ENCODE data around the gene DSCAML1. TPM values are rescaled to one million over a fixed set of nuclear protein-coding genes. Genes with fewer than 3 reads are reported as not detected.

Gene DSCAML1
- polyA plus RNA-seq, 3 donors, result 0.13 to 0.46 (median 0.34) TPM

DNA sequence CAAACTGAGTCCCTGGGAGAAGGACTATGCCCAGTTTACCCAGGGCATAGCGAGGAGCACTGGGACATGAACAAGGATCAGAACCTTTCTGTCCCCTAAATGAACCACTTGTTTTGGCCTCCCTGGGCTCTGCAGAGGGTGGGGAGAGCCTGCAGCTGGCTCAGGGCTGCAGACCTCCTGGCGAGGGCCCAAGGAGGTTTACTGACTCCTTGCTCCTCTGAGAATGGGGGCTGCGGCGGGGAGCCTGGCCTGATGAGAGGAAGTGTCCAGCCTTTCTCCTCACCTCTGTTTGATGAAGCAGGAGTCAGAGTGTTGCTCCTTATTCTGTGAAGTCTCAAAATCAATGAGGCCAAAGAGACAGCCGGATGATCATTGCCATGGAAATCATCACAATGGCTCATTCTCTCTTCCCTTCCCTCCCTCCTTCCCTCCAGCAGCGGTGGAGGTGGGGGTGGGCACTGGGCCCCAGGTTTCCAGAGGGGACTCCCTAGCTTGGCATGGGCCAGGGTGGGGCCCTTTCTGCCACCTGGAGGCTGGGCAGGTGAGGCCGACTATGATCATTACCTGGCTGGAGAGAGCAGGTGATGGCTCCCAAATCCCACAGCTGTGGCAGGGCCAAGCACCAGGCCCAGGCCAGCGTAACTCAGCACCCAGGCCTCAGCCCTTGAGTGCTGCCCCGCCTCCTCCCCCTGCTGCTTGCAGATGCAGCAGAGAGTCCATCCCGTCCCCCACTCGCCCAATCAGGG is 299.6 kb downstream of the DSCAML1 start:
- no peak overlapping the region for H3K27ac ChIP-seq (ENCODE audit: low read depth, low read length)
- WGBS, 3 donors, result 93 to 95% (median 95%) methylated on average over 11 of the region's 11 CpGs

DNA sequence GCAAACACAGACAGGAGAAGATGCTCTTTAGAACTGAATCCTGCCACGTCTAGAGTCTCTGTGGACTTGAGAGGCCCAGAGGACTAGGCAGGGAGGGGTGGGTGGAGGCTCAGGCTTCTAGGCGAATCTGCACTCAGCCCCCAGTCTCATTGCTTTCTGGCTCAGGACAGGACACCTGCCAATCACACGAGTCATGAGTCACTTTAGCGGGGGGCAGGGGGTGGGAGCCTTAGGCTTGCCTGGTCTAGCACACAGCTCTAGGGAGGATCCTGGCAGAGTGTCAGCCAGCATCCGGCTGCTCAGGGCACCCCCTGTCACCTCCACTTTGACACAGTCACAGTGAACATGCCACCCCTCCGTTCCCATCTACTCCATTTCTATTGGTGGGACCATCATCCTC is 301.7 kb downstream of the DSCAML1 start:
- no peak overlapping the region for H3K27ac ChIP-seq (ENCODE audit: low read depth, low read length)
- WGBS, 3 donors, result 81 to 88% (median 84%) methylated on average over 6 of the region's 6 CpGs

DNA sequence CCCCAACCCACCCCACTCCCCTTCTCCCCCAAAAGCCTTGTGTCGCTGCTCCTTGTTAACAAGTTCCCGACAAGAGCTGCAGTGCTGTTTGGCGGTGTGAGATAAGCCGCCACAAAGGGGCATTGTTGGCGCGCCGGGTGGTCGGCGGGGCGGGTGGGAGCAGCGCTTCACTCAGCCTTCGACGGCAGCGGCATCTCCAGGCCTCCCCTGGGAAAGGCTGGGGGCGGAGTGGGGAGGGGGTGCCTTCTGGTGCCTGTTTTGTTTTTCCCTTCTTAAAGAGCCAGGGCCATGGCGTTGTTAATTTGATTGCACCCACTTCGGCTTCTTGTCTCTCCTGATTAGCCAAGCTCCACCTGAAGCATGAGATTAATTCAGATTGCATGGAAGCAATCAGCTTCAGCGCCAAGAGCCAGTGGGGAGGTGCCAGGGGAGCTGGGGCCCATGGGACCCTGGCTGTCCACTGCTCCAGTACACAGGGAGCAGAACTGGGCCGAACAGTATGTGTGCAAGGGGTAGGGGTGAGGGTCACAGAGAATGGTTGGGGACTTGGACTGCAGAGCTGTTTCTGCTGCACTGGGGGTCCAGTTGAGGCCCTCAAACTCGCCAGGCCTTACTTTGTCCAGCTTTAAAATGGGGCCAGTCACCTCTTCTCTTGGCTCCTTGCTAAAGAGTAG is 304.3 kb downstream of the DSCAML1 start:
- 35 to 50% (median 36%) methylated on average over 20 of the region's 20 CpGs for WGBS, 3 donors
- H3K27ac ChIP-seq (ENCODE audit: low read depth, low read length), result no peak overlapping the region

DNA sequence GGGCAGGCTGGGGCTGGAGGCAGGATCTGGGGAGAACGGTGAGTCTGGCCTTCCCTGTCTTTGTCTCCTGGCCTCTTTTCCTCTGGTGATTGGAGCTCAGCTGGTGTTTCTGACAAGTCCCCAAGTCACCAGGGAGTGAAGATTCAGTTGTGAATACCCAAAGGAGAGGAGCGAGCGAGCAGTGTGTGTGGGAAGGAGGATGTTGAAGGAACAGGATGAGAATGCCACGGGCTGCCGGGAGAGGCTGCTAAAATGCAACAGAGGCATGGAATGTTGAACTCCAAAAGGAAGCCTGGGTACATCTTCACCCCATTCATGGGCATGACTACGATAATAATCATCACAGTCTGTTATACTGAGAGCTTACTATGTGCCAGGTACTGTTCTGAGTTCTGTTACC is 306.1 kb downstream of the DSCAML1 start:
- 58 to 89% (median 68%) methylated on average over 6 of the region's 6 CpGs for WGBS, 3 donors
- no peak overlapping the region for H3K27ac ChIP-seq (ENCODE audit: low read depth, low read length)

DNA sequence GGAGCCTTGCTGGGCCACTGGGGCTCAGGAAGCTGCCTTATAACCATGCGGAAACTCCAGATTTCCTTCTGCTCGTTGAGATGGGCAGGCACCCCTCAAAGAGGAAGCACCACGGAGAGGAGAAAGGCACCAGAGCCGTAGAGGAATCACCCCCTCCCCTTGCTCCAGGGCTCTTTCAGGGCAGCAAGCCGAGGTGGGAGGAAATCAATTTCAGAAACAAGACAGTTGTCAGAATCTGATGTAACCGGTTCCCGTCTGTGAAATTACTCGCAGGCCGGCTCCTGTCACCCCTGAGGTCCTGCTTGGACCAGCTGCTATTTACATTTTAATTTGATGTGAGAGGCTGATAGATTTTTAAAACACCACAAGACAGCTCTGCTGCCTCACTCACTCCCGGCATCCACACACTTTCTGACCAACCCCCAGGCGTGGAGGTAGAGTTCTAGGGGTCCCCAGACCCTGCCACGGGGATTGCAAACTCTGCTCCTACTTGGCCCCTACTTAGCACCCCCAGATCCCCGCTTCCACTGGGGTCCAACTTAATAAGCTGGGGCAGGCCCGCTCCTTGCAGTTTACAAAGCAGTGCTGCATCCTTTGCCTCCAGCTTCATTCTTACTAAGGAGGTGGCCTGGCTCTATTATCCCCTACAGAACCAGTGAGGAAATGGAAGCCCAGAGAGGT is 306.9 kb downstream of the DSCAML1 start:
- 35 to 40% (median 38%) methylated on average over 14 of the region's 14 CpGs for whole genome bisulfite sequencing, 3 donors

DNA sequence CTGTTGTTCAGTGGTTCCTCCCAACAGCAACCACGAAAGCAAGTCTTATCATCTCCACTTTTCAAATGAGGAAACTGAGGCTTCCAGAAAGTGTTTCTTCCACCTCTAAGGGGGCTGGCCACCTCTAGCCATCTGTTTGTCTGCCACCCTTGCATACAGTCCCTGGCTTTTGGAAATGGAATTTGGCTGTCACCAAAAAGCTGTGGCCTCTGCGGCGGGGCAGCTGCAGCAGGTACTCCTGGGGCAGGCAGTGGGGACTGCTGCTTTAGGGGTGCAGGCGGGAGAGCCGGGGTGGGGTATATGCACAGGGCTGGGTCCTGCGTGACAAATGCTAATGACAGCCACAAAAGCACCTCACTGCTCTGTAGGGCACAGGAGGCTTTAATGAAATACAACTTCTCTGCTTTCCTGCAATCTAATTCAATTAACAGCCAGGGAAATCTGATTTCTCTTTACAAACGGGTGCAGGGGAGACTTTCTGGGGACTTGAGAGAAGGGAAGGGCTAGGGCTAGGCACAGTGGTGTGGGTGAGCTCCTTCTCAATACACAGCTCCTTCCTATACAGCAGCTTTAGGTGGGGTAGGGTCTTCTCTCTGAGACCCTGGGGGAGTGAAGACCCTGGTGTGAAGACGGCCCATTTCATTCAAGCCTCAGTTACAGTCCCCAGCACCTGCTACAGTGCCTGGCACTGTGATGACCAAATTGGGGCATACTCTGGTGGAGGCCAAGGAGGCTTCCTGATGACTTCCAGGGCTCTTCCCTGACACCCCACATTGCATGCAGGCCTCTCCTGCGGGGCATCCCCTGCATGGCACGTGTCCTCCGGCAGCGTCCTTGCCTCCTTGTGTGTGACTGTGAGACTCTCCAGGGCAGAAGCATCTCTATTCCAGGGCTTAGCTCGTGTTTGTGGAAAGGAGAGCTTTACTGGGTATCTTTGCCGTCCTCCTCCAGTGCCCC is 307.7 kb downstream of the DSCAML1 start:
- 68 to 74% (median 72%) methylated on average over 14 of the region's 14 CpGs for WGBS, 3 donors
- no peak overlapping the region for H3K27ac ChIP-seq (ENCODE audit: low read depth, low read length)

More for the DNA sequence above, 306.9 kb downstream of the DSCAML1 start:
- no peak overlapping the region for H3K27ac ChIP-seq (ENCODE audit: low read depth, low read length)

DNA sequence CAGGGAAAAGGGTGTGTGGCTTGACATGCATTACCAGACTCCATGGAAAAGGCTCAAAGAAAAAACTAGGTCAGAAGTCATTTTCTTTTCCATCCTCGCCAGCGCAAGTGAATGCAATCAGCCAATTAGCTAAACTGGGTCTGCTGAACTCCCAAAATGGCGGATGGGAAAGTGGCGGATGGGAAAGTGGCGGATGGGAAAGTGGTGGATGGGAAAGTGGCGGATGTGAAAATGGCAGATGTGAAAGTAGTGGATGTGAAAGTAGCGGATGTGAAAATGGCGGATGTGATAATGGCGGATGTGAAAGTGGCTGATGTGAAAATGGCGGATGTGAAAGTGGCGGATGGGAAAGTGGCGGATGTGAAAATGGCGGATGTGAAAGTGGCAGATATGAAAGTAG is 311.0 kb downstream of the DSCAML1 start:
- 97 to 98% (median 97%) methylated on average over 12 to 13 of the region's 13 CpGs for WGBS, 3 donors
- no peak overlapping the region for H3K27ac ChIP-seq (ENCODE audit: low read depth, low read length)

DNA sequence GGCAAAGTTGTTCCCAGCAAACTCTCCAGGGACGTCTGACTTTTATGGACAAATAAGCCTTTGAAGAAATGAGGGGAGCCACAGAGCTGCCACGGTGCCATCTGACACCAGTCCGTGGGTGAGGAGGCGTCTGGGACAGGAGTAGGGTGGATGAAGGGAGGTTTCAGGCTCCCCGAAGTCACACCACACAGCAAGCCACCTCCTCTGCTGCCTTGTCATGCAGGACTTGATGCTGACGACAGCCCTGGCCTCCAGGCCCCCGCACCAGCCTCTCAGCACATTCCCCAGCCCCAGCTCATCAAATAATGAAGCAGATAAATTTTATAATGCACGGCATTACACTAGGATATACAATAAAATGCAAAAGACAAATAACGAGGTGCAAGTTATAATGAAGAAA is 312.9 kb downstream of the DSCAML1 start:
- no peak overlapping the region for H3K27ac ChIP-seq (ENCODE audit: low read depth, low read length)
- WGBS, 3 donors, result 51 to 64% (median 64%) methylated on average over 9 of the region's 9 CpGs

DNA sequence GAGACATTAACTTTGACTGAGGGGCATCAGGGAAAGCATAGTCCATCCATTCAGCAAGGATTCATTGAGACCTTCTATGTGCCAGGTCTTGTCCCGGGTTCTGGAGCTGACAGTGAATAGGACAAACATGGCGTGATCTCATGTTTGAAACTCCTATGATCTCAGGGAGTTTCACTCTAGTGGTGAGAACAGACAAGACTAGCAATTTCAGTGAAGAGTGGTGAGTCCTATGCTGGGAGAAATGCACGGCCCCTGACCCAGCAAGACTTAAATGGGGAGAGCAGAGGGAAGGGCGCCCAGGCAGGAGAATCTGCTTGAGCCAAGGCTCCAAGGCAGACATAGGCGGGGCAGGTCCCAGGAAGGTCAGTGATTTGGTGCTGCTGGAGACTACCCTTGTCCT is 313.6 kb downstream of the DSCAML1 start:
- WGBS, 3 donors, result 81 to 88% (median 83%) methylated on average over 5 of the region's 5 CpGs
- no peak overlapping the region for H3K27ac ChIP-seq (ENCODE audit: low read depth, low read length)

DNA sequence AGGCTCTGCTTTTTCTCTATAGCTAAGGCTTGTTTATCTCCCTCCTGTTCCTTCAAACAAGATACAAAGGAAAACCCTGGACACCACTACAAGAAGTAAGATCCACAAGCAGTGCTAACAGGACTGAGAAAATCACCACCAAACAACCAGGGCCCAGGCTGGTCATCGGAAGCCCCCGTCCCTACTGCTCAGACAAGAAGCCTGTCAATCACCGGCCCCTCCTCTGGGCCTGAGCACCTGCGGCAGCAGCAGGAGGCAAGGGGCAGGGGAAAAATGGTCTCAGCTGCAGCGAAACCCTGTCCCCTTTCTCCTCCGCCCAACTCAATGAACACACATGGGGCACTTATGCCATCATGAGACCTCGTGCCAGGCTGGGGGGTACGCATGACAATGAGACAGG is 314.1 kb downstream of the DSCAML1 start:
- 88 to 93% (median 90%) methylated on average over 8 of the region's 8 CpGs for WGBS, 3 donors

DNA sequence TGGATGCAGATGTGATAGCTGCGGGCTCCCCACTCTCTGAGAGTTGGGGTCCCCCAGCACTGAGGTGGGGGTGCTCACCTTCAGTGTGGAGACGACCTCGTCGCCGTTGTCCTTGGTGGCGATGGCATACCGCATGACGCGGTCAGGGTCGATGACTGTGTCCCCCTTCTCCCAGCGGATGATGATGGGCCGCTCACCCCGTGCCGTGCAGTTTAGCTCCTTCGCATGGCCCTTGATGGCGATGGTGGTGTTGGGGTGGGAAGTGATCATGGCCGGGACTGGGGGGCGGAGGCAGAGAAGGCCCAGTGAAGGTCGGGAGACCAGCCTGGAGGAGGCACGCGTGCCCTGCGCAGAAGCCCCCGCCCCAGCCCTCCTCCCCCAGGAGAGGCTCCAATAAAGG is 315.1 kb downstream of the DSCAML1 start:
- H3K27ac ChIP-seq (ENCODE audit: low read depth, low read length), result no peak overlapping the region
- 92 to 95% (median 95%) methylated on average over 21 to 23 of the region's 23 CpGs for WGBS, 3 donors

More for the DNA sequence above, 314.1 kb downstream of the DSCAML1 start:
- H3K27ac ChIP-seq (ENCODE audit: low read depth, low read length), result no peak overlapping the region

DNA sequence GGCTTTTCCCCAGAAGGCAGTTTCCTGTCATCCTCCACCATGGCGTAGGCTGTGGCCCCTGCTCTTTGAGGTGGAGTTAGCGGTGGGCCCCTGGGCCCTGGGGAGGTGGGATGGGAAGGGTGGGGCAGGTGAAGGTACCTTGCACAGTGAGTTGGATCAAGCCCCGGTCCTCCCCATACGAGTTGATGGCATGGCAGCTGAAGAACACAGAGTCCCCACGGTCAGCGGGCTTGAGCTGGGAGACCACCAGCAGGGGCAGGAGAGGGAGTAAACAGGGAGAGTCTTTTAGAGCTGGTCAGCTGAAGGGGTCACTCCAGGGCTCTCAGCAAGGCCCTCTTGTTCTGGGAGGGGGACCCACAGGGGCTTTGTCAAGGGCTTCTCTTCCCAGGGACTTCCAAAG is 316.0 kb downstream of the DSCAML1 start:
- WGBS, 3 donors, result 87 to 95% (median 94%) methylated on average over 6 of the region's 6 CpGs
- no peak overlapping the region for H3K27ac ChIP-seq (ENCODE audit: low read depth, low read length)

DNA sequence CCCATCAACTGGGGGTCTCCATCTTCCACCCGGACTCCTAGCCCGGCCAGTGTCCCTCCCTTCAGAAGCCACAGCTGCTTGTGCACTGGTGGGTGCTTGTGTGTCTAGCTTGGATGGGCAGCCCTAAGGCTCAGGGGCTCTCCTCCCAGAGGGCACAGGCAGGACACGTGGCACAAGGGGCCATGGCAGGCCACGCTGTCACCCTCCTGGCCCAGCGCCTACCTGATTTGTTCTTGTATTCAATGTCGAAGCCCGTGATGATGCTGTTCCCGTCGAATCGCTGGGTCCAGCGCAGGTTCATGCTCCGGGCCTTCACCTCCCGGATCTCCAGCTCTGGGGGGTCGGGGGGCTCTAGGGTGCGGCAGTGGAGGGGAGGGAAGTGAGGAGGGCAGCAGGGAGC is 316.8 kb downstream of the DSCAML1 start:
- H3K27ac ChIP-seq (ENCODE audit: low read depth, low read length), result no peak overlapping the region
- WGBS, 3 donors, result 90 to 97% (median 90%) methylated on average over 15 of the region's 15 CpGs

DNA sequence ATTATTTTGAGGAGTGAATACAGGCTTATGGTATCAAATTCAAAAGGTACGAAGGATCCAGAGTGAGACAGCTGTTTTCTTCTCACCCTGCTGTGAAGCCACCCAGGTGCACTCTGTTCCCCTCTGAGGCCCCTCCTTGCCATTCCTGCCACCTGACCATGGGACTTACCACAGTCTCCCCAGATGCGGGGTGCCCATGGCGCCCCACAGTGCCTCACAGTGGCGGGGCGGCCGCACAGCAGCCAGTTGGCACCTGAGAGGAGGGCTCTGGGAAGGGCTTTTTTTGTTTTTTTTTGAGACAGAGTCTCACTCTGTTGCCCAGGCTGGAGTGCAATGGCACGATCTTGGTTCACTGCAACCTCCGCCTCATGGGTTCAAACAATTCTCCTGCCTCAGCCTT is 317.6 kb downstream of the DSCAML1 start:
- no peak overlapping the region for H3K27ac ChIP-seq (ENCODE audit: low read depth, low read length)
- WGBS, 3 donors, result 59 to 97% (median 84%) methylated on average over 8 of the region's 8 CpGs

DNA sequence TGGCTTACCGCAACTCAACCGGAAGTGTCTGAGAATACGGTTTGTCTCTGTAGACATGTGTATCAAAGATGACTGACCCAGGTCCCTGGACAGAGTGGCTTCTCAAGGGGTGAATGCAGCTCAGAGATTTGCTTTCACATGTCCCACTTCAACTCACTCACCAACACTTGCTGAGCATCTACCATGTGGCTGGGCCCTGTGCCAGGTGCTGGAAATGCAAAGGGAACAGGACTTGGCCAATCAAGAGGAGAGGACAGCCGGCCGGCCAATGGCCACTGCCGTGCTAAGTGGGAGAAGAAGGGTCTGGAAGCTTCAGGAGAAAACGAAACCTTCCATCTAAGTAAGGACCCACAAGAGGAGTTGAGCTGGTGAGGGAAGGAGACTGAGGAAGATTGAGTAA is 318.1 kb downstream of the DSCAML1 start:
- no peak overlapping the region for H3K27ac ChIP-seq (ENCODE audit: low read depth, low read length)
- WGBS, 3 donors, result 89 to 97% (median 91%) methylated on average over 7 of the region's 7 CpGs

DNA sequence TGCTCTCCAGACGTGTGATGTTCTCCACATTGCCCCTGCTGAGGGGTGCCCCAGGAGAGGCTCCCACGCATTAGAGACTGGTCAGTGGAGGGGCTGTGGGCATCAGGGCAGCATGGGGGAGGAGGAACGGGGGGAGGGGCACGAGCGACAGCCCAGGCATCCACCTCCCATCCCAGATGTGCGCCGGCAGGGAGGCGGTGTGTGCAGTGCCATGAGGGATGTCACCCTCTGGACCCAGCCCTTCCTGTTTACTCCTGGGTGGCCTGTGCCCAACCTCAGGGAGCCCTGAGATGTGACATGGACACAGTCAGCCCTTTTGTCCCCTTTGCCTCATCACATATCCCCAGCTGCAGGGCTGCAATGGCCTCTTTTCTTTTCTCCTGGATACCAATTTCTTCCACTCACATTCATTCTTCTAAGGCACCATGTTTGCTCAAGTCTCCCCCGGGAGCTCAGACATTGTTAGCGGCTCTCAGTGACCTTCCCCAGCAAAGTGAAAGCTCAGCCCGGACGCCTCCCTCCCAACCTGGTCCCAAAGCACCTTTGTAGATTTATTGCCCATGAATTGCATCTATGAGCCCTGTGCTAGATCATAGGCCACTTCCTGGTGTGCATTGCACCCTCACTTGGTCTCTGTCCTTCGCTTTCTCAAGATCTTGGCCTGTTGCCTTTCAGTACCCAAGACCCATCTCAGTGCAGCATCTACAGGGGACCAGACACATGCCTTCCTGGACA is 318.7 kb downstream of the DSCAML1 start:
- H3K27ac ChIP-seq (ENCODE audit: low read depth, low read length), result no peak overlapping the region
- WGBS, 3 donors, result 73 to 86% (median 81%) methylated on average over 12 to 13 of the region's 13 CpGs

DNA sequence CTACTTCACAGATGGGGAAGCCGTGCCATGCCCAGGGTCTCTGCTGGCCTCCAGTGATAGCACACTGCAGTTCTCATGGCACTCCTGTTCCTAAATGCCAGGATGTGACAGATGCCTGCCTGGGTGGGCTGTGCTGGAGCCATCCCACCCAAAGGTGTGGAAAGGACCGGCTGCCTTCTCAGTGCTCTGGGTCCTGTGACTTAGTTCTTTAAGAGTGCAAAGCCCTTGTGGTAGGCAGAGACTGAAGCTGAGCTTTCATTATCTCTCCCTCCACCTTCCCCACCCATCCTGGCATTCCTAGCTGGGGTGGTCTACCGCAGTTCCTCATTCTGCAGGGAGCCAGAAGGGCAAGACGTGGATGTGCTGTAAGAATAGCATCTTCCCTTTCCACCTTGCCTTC is 319.3 kb downstream of the DSCAML1 start:
- 63 to 89% (median 65%) methylated on average over 4 of the region's 4 CpGs for WGBS, 3 donors
- H3K27ac ChIP-seq (ENCODE audit: low read depth, low read length), result no peak overlapping the region

All from adipose tissue (tissue), 3 donors.